ENCODE data around the gene CYP26B1. TPM values are rescaled to one million over a fixed set of nuclear protein-coding genes. Genes with fewer than 3 reads are reported as not detected.

The CYP26B1 gene
- total and polyA plus RNA-seq, 2 donors (not counting 3 experiments of a cell fraction or from before 2014, with no cell fraction given), result 0.30 to 1.1 TPM

DNA sequence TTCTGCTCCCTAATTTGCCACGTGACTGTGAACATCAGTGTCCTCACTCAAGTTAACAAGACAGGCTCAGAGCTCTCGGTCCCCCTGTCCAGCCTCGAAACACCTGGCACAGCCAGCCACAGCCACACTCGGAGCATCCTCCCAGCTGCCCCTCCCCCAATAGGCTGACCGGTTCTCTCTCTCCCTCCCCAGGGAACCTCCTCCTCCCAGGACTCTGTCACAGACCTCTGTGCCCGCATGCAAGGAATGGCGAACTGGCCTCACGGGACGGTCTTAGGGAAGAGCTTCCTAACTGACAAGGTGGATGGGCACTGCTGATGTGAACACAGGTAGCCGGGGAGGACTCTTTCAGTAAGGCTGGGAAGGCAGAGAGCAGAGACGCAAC lies 18.8 kb downstream of the CYP26B1 start:
- Histone ChIP-seq H3K27me3 (ENCODE audit: control insufficient read depth in 2 of 2, insufficient read depth in 2 of 2, low read length in 2 of 2) (peaks cover 2 to 8% of the 10 kb centered on the region in 2 experiments), H3K9ac (replicated peaks; ENCODE audit: extremely low read depth, insufficient read depth, low read length) (no peak overlapping the region), H3K27ac (ENCODE audit: insufficient read depth, low read depth, low read length) (no peak overlapping the region), H3K9me1 (replicated peaks; ENCODE audit: control insufficient read depth, extremely low read depth, insufficient read depth, low read length) (no peaks in the 10 kb centered on the region), H3K4me3 (replicated peaks in 1 of 3; ENCODE audit: insufficient read depth in 1 of 3, low read depth in 1 of 3, low read length in 3 of 3) (no peak overlapping the region), H3K79me2 (ENCODE audit: control insufficient read depth, insufficient read depth, low read length) (no peaks in the 10 kb centered on the region), H2AFZ (ENCODE audit: low read depth, low read length) (no peak overlapping the region), H4K20me1 (replicated peaks; ENCODE audit: control insufficient read depth, extremely low read depth, insufficient read depth, low read length) (no peaks in the 10 kb centered on the region), H3K36me3 (ENCODE audit: control insufficient read depth in 2 of 2, extremely low read depth in 1 of 2, insufficient read depth in 2 of 2, low read length in 2 of 2) (no peaks in the 10 kb centered on the region), H3K4me1 (ENCODE audit: control insufficient read depth, extremely low read depth, insufficient read depth, low read length) (no peaks in the 10 kb centered on the region), H3K4me2 (ENCODE audit: insufficient read depth, low read length) (no peak overlapping the region), H3K9me3 (replicated peaks; ENCODE audit: control insufficient read depth, insufficient read depth, low read length) (no peaks in the 10 kb centered on the region)
- TF ChIP-seq, protein P1, sequence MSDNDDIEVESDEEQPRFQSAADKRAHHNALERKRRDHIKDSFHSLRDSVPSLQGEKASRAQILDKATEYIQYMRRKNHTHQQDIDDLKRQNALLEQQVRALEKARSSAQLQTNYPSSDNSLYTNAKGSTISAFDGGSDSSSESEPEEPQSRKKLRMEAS (IDR thresholded peaks at IDR 0.05; ENCODE audit: insufficient read depth, insufficient read length), result no peak
- TF ChIP-seq POLR2AphosphoS5 (IDR thresholded peaks at IDR 0.05; ENCODE audit: insufficient read depth, low read depth, low read length), result no peak
- no peak for TF ChIP-seq GATA2 (IDR thresholded peaks at IDR 0.05; ENCODE audit: insufficient read depth, insufficient read length, low read depth, low read length)
- TF ChIP-seq POLR2A (IDR thresholded peaks at IDR 0.05; ENCODE audit: low read depth, low read length), result no peak
- TF ChIP-seq MYC (IDR thresholded peaks at IDR 0.05; ENCODE audit: low read depth, low read length), result no peak
- TF ChIP-seq JUN (IDR thresholded peaks at IDR 0.05; ENCODE audit: borderline replicate concordance, insufficient read depth, insufficient read length, low read depth), result no peak
- TF ChIP-seq FOS (IDR thresholded peaks at IDR 0.05; ENCODE audit: borderline replicate concordance, insufficient read depth, low read length), result no peak
- TF ChIP-seq EZH2 (IDR thresholded peaks at IDR 0.05; ENCODE audit: borderline replicate concordance, low read depth, low read length, severe bottlenecking), result no peak
- TF ChIP-seq, protein P2, sequence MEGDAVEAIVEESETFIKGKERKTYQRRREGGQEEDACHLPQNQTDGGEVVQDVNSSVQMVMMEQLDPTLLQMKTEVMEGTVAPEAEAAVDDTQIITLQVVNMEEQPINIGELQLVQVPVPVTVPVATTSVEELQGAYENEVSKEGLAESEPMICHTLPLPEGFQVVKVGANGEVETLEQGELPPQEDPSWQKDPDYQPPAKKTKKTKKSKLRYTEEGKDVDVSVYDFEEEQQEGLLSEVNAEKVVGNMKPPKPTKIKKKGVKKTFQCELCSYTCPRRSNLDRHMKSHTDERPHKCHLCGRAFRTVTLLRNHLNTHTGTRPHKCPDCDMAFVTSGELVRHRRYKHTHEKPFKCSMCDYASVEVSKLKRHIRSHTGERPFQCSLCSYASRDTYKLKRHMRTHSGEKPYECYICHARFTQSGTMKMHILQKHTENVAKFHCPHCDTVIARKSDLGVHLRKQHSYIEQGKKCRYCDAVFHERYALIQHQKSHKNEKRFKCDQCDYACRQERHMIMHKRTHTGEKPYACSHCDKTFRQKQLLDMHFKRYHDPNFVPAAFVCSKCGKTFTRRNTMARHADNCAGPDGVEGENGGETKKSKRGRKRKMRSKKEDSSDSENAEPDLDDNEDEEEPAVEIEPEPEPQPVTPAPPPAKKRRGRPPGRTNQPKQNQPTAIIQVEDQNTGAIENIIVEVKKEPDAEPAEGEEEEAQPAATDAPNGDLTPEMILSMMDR (IDR thresholded peaks at IDR 0.05; ENCODE audit: extremely low read depth in 1 of 2, insufficient read depth in 1 of 2, low read depth in 1 of 2, low read length in 2 of 2), result no peak
- POLR2A ChIA-PET, result no interaction called here
- CTCF ChIA-PET, result interaction anchor here (1.3 to 1.6 kb wide), 2 partner anchors 8 to 21 kb away, joined by 3 to 5 read pairs; no protein-coding TSS in a partner anchor
- DNase-seq (ENCODE audit: low read depth, low spot score) (no peak), FAIRE-seq (no peak)
- dilution Hi-C loops (cut with MboI; ENCODE audit: extremely low pct_ligation_motif_present, low sequenced_read_pairs), result no loop called here
- BruUV-seq (replicated peaks), result no TSS peak
- intact Hi-C loops (cut with micrococcal nuclease), result no loop called here
